ENCODE data around the gene RPGRIP1L.
A peak's percentile ranks its signal among the peaks of the same experiment; 100 is the strongest.

The RPGRIP1L gene

GRCh38 chr16:53664724-53665345 is 38.8 kb downstream of the RPGRIP1L start:
- peak in 1 of 3 donors; percentile 2 for DNase-seq (ENCODE audit: low read depth in 2 of 3, low spot score in 1 of 3)

- no peak for DNase-seq (ENCODE audit: low read depth in 2 of 3, low spot score in 1 of 3)
Measured at GRCh38 chr16:53662072-53662471, 41.6 kb downstream of the RPGRIP1L start.

- no peak for DNase-seq (ENCODE audit: low read depth in 2 of 3, low spot score in 1 of 3)
Measured at GRCh38 chr16:53654946-53655345, 48.7 kb downstream of the RPGRIP1L start.

GRCh38 chr16:53651357-53651756 is 52.3 kb downstream of the RPGRIP1L start:
- DNase-seq (ENCODE audit: low read depth in 2 of 3, low spot score in 1 of 3) = no peak

GRCh38 chr16:53646506-53646905 is 57.2 kb downstream of the RPGRIP1L start:
- DNase-seq (ENCODE audit: low read depth in 2 of 3, low spot score in 1 of 3) = no peak

GRCh38 chr16:53643474-53643873 is 60.2 kb downstream of the RPGRIP1L start:
- DNase-seq (ENCODE audit: low read depth in 2 of 3, low spot score in 1 of 3) = no peak

GRCh38 chr16:53642094-53642493 is 61.6 kb downstream of the RPGRIP1L start:
- DNase-seq (ENCODE audit: low read depth in 2 of 3, low spot score in 1 of 3) = no peak

GRCh38 chr16:53636978-53637377 is 66.7 kb downstream of the RPGRIP1L start:
- no peak for DNase-seq (ENCODE audit: low read depth in 2 of 3, low spot score in 1 of 3)

- no peak for DNase-seq (ENCODE audit: low read depth in 2 of 3, low spot score in 1 of 3)
Measured at GRCh38 chr16:53632526-53632925, 71.1 kb downstream of the RPGRIP1L start.

GRCh38 chr16:53631236-53632025 is 72.2 kb downstream of the RPGRIP1L start:
- no peak for DNase-seq (ENCODE audit: low read depth in 2 of 3, low spot score in 1 of 3)

GRCh38 chr16:53629607-53630312 is 73.9 kb downstream of the RPGRIP1L start:
- no peak for DNase-seq (ENCODE audit: low read depth in 2 of 3, low spot score in 1 of 3)

- no peak for DNase-seq (ENCODE audit: low read depth in 2 of 3, low spot score in 1 of 3)
Measured at GRCh38 chr16:53629151-53629550, 74.5 kb downstream of the RPGRIP1L start.

- DNase-seq (ENCODE audit: low read depth in 2 of 3, low spot score in 1 of 3) = no peak
Measured at GRCh38 chr16:53626811-53627210, 76.8 kb downstream of the RPGRIP1L start.

GRCh38 chr16:53626161-53626560 is 77.5 kb downstream of the RPGRIP1L start:
- no peak for DNase-seq (ENCODE audit: low read depth in 2 of 3, low spot score in 1 of 3)

GRCh38 chr16:53625221-53625620 is 78.4 kb downstream of the RPGRIP1L start:
- no peak for DNase-seq (ENCODE audit: low read depth in 2 of 3, low spot score in 1 of 3)

GRCh38 chr16:53622315-53622714 is 81.3 kb downstream of the RPGRIP1L start:
- DNase-seq (ENCODE audit: low read depth in 2 of 3, low spot score in 1 of 3) = no peak

- no peak for DNase-seq (ENCODE audit: low read depth in 2 of 3, low spot score in 1 of 3)
Measured at GRCh38 chr16:53620476-53620875, 83.2 kb downstream of the RPGRIP1L start.

- no peak for DNase-seq (ENCODE audit: low read depth in 2 of 3, low spot score in 1 of 3)
Measured at GRCh38 chr16:53619235-53619634, 84.4 kb downstream of the RPGRIP1L start.

- no peak for DNase-seq (ENCODE audit: low read depth in 2 of 3, low spot score in 1 of 3)
Measured at GRCh38 chr16:53614346-53614745, 89.3 kb downstream of the RPGRIP1L start.

- DNase-seq (ENCODE audit: low read depth in 2 of 3, low spot score in 1 of 3) = no peak
Measured at GRCh38 chr16:53612003-53612402, 91.7 kb downstream of the RPGRIP1L start.

- DNase-seq (ENCODE audit: low read depth in 2 of 3, low spot score in 1 of 3) = no peak
Measured at GRCh38 chr16:53611179-53611696, 92.4 kb downstream of the RPGRIP1L start.

- no peak for DNase-seq (ENCODE audit: low read depth in 2 of 3, low spot score in 1 of 3)
Measured at GRCh38 chr16:53609536-53609935, 94.1 kb downstream of the RPGRIP1L start.

All from stimulated activated CD4-positive, alpha-beta T cell treated with anti-CD3 and anti-CD28 coated beads, Interleukin-12 subunit alpha, Interleukin-12 subunit beta, amount 100 ng/mL, for 48 hours (primary cell).